ENCODE results near the gene DZIP3.

- TF ChIP-seq, protein P1, sequence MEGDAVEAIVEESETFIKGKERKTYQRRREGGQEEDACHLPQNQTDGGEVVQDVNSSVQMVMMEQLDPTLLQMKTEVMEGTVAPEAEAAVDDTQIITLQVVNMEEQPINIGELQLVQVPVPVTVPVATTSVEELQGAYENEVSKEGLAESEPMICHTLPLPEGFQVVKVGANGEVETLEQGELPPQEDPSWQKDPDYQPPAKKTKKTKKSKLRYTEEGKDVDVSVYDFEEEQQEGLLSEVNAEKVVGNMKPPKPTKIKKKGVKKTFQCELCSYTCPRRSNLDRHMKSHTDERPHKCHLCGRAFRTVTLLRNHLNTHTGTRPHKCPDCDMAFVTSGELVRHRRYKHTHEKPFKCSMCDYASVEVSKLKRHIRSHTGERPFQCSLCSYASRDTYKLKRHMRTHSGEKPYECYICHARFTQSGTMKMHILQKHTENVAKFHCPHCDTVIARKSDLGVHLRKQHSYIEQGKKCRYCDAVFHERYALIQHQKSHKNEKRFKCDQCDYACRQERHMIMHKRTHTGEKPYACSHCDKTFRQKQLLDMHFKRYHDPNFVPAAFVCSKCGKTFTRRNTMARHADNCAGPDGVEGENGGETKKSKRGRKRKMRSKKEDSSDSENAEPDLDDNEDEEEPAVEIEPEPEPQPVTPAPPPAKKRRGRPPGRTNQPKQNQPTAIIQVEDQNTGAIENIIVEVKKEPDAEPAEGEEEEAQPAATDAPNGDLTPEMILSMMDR (IDR thresholded peaks at IDR 0.05): no peak
- TF ChIP-seq EZH2 (IDR thresholded peaks at IDR 0.05) (no peak), EZH2phosphoT487 (IDR thresholded peaks at IDR 0.05) (no peak)
These were observed 11.5 kb upstream of the DZIP3 start for GRCh38 chr3:108578064-108578463.

Measured in neural progenitor cell (in vitro differentiated cells).